ENCODE results near the gene MLPH. TPM values are rescaled to one million over a fixed set of nuclear protein-coding genes. Genes with fewer than 3 reads are reported as not detected.

MLPH gene
- total RNA-seq, 1 donor from 2014 or later, result 423 TPM

- Histone ChIP-seq H3K27me3 (no peaks in the 10 kb centered on the region), H3K36me3 (no peaks in the 10 kb centered on the region), H3K27ac (no peak overlapping the region), H3K4me3 (no peak overlapping the region), H3K9me3 (no peaks in the 10 kb centered on the region), H3K4me1 (peaks cover 5% of the 10 kb centered on the region)
- DNase-seq, result no peak
- intact Hi-C loops (cut with DNase I), result no loop called here
- ATAC-seq, result no peak
- TF ChIP-seq CTCF (IDR thresholded peaks at IDR 0.05), result no peak
Observed at GRCh38 chr2:237444071-237444470, 43.0 kb upstream of the MLPH start.

DNA sequence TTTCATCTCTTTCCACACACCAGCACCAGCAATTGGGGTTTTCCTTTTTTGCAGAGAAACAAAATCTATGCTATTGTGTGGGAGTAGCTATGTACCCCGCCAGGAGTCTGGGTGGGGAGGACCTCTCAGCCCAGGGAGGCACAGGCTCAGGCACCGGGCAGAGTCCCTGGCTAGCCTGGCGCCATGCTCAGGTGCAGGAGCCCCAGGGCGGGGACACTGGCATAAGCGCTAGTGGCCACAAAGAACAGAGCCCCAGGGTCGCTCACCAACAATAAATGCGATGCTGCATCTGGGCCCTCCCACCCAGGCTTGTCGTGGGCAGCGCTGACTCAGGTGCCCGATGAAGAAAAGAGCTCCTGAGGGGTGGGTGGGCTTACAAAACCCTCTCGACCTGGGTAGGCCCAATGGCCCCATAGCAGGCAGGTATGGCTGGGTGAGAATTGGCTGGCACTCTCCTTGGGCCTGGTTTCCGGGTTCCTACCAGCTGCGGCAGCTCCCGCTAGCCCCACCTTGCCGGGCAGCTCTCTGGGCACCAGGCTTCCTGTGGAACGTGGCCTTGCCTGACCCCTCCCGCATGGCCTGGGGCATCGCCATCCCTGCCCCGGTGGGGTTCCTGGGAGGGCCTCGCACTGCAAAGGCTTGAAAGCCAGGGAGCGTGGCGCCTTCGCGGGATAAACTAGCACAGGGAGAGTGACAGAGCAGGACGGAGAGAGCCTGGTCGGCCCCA is 41.3 kb upstream of the MLPH start:
- Histone ChIP-seq H3K27ac (no peak overlapping the region), H3K36me3 (no peaks in the 10 kb centered on the region), H3K27me3 (no peaks in the 10 kb centered on the region), H3K4me3 (no peak overlapping the region), H3K9me3 (no peaks in the 10 kb centered on the region), H3K4me1 (peaks cover 16% of the 10 kb centered on the region)
- intact Hi-C loops (cut with DNase I), result no loop called here
- no peak for TF ChIP-seq CTCF (IDR thresholded peaks at IDR 0.05)
- peak; percentile 62 for DNase-seq
- ATAC-seq, result no peak

DNA sequence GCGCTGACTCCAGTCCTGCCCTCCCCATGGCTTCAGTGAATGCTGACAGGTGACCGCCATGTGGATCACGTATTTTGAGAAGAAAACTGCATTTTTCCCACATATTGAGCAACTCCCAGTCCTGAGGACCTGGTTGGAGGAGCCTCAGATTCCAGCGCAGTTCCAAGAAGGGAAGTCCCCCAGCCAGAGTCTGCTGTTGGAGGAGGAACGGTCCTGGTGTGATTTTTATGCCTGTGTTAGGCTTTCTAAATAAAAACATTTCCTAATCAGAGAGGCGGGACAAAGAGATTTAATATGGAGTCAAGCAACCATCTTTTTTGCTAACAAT is 40.7 kb upstream of the MLPH start:
- Histone ChIP-seq H3K27me3 (no peaks in the 10 kb centered on the region), H3K4me3 (no peak overlapping the region), H3K27ac (no peak overlapping the region), H3K36me3 (no peaks in the 10 kb centered on the region), H3K9me3 (no peaks in the 10 kb centered on the region), H3K4me1 (peaks cover 16% of the 10 kb centered on the region)
- no peak for DNase-seq
- ATAC-seq, result no peak
- TF ChIP-seq CTCF (IDR thresholded peaks at IDR 0.05), result no peak
- intact Hi-C loops (cut with DNase I), result no loop called here

DNA sequence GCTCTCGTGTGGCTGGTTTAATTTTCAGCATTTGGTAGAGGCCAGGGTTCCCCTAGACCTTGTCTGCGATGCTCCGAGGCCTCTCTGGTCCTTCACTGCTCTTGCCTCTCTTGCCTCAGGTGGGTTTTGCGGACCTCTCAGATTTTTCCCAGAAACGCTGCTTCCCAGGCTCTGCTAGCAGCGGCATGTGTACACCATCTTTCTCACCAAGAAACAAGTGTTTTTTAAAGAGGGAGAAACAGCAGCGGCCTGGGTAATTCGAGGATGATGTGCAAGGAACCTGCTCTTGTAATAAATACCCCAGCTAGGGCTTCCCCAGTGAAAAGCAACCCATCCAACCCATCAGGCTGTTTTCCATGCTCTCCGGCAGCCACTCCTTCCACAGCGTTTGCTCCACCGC is 39.6 kb upstream of the MLPH start:
- TF ChIP-seq CTCF (IDR thresholded peaks at IDR 0.05), result no peak
- H3K4me1 ChIP-seq, result peaks cover 16% of the 10 kb centered on the region
- H3K27ac ChIP-seq, result no peak overlapping the region
- no peak overlapping the region for H3K4me3 ChIP-seq
- intact Hi-C loops (cut with DNase I), result no loop called here
- H3K36me3 ChIP-seq, result no peaks in the 10 kb centered on the region
- ATAC-seq, result no peak
- no peaks in the 10 kb centered on the region for H3K27me3 ChIP-seq
- H3K9me3 ChIP-seq, result no peaks in the 10 kb centered on the region
- DNase-seq, result peak; percentile 31

GRCh38 chr2:237448171-237448570 is 38.9 kb upstream of the MLPH start:
- TF ChIP-seq CTCF (IDR thresholded peaks at IDR 0.05), result no peak
- H3K36me3 ChIP-seq, result no peaks in the 10 kb centered on the region
- H3K4me3 ChIP-seq, result no peak overlapping the region
- H3K9me3 ChIP-seq, result no peaks in the 10 kb centered on the region
- ATAC-seq, result no peak
- H3K27me3 ChIP-seq, result no peaks in the 10 kb centered on the region
- DNase-seq, result peak; percentile 38
- H3K27ac ChIP-seq, result no peak overlapping the region
- intact Hi-C loops (cut with DNase I), result no loop called here
- peaks cover 16% of the 10 kb centered on the region for H3K4me1 ChIP-seq

DNA sequence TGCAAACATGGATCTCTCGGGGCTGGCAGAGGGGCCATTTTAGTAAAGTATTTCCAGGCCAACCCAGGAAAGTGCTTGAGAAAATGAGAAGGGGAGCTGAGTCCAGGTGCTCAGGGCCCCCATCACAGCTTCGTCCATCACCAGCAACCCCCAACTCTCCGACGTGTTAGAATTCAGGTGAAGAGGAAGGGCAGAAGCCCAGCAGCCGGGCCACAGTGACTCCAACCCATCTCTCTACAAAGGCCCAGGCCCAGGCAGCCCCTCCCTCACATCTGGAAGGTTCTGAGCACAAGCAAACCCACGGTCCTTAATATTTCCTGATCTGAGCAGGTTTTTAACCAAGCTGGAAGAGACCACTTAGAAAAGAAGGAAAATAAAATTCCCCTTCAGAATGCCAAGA is 38.4 kb upstream of the MLPH start:
- intact Hi-C loops (cut with DNase I), result no loop called here
- ATAC-seq (no peak), DNase-seq (peak; percentile 37)
- no peak overlapping the region for H3K4me3 ChIP-seq
- TF ChIP-seq CTCF (IDR thresholded peaks at IDR 0.05), result no peak
- H3K36me3 ChIP-seq, result no peaks in the 10 kb centered on the region
- H3K9me3 ChIP-seq, result no peaks in the 10 kb centered on the region
- no peak overlapping the region for H3K27ac ChIP-seq
- H3K4me1 ChIP-seq, result peaks cover 16% of the 10 kb centered on the region
- no peaks in the 10 kb centered on the region for H3K27me3 ChIP-seq
